GM23248 (cell line): Measurements from ENCODE around the gene COL21A1. TPM values are rescaled to one million over a fixed set of nuclear protein-coding genes. Genes with fewer than 3 reads are reported as not detected.

Source experiments
- DNase-seq: peaks from one replicate; pipeline ENCODE4 v3.0.0-alpha.2; 2015
- H2AFZ ChIP-seq: fragments of 200-600 bp; sonication (generic); 2 replicates; pipeline ENCODE4 v1.6.1; 2016; ENCODE audit warnings: antibody characterized with exemption
- H3F3A ChIP-seq: fragments of 200-600 bp; sonication (generic); 2 replicates; pipeline ENCODE4 v1.6.1; 2016; ENCODE audit warnings: mild to moderate bottlenecking, antibody characterized with exemption, mixed run types; ENCODE audit not compliant: insufficient read depth
- H3K27ac ChIP-seq: fragments of 200-600 bp; sonication (generic); 2 replicates; pipeline ENCODE4 v1.5.1; 2016; ENCODE audit warnings: mild to moderate bottlenecking
- H3K27me3 ChIP-seq: fragments of 200-600 bp; sonication (generic); replicated peaks from 2 replicates; pipeline ENCODE4 v1.6.1; 2016; ENCODE audit warnings: mild to moderate bottlenecking; ENCODE audit not compliant: insufficient read depth
- H3K36me3 ChIP-seq: fragments of 200-600 bp; sonication (generic); 2 replicates; pipeline ENCODE4 v1.6.1; 2016; ENCODE audit warnings: low read depth, mild to moderate bottlenecking
- H3K4me1 ChIP-seq: fragments of 200-600 bp; sonication (generic); 2 replicates; pipeline ENCODE4 v1.6.1; 2016; ENCODE audit warnings: mild to moderate bottlenecking; ENCODE audit not compliant: insufficient read depth
- H3K4me2 ChIP-seq: fragments of 200-600 bp; sonication (generic); one replicate; pipeline ENCODE4 v1.6.1; 2016; ENCODE audit warnings: mild to moderate bottlenecking; ENCODE audit not compliant: unreplicated experiment
- H3K4me3 ChIP-seq: fragments of 200-600 bp; sonication (generic); 2 replicates; pipeline ENCODE4 v1.5.1; 2016; ENCODE audit warnings: mild to moderate bottlenecking
- H3K79me2 ChIP-seq: fragments of 200-600 bp; sonication (generic); 2 replicates; pipeline ENCODE4 v1.6.1; 2016; ENCODE audit warnings: mild to moderate bottlenecking; ENCODE audit not compliant: insufficient read depth
- H3K9ac ChIP-seq: fragments of 200-600 bp; sonication (generic); 2 replicates; pipeline ENCODE4 v1.6.1; 2016; ENCODE audit warnings: mild to moderate bottlenecking
- H3K9me2 ChIP-seq: fragments of 200-600 bp; sonication (generic); 2 replicates; pipeline ENCODE4 v1.6.1; 2016; ENCODE audit warnings: mixed run types, mild to moderate bottlenecking, moderate library complexity; ENCODE audit not compliant: insufficient read depth
- H3K9me3 ChIP-seq: fragments of 200-600 bp; sonication (generic); one replicate; pipeline ENCODE4 v1.6.1; 2017; ENCODE audit warnings: low read depth
- H4K20me1 ChIP-seq: fragments of 200-600 bp; sonication (generic); 2 replicates; pipeline ENCODE4 v1.6.0; 2016; ENCODE audit not compliant: insufficient read depth
- EZH2 ChIP-seq: fragments of 200-600 bp; sonication (generic); IDR thresholded peaks from 2 replicates; pipeline ENCODE4 v1.6.1; 2018; ENCODE audit warnings: antibody characterized with exemption, mild to moderate bottlenecking; ENCODE audit not compliant: insufficient read depth, poor library complexity, severe bottlenecking
- EZH2phosphoT487 ChIP-seq: fragments of 200-600 bp; sonication (generic); IDR thresholded peaks from 2 replicates; pipeline ENCODE4 v1.6.1; 2018; ENCODE audit warnings: antibody characterized with exemption, moderate library complexity, mild to moderate bottlenecking, low read depth; ENCODE audit not compliant: insufficient read depth
- WGBS, 2 experiments: methylation state at CpG; one replicate each; pipeline ENCODE4 v1.1.6; 2015 to 2017; ENCODE audit warnings: low lambda C conversion rate in 2 of 2, low coverage in 1 of 2; ENCODE audit errors: missing lambda C conversion rate in 2 of 2; 5-methylcytosine and 5-hydroxymethylcytosine counted together
- in situ Hi-C: fragments of 300-500 bp; cut with MboI; formaldehyde crosslinking; loops from 2 replicates; pipeline ENCODE4 v1.15.0; 2020
- polyA plus RNA-seq: library from polyadenylated mRNA; unstranded; fragments of >200 nt; fragmentation: Nextera tagmentation; extraction: Ambion mirVana; gene quantifications from 2 replicates; pipeline ENCODE4 v1.2.1, GENCODE V29; 2016
- total RNA-seq: library from RNA; depleted of rRNA; stranded (reverse); fragments of >200 nt; shearing (Covaris generic); gene quantifications from 2 replicates; pipeline ENCODE4 v1.2.3, GENCODE V29; 2014

COL21A1 gene
- total and polyA plus RNA-seq, 2 experiments from 2014 or later: 0.11 TPM; not detected in 1

DNA sequence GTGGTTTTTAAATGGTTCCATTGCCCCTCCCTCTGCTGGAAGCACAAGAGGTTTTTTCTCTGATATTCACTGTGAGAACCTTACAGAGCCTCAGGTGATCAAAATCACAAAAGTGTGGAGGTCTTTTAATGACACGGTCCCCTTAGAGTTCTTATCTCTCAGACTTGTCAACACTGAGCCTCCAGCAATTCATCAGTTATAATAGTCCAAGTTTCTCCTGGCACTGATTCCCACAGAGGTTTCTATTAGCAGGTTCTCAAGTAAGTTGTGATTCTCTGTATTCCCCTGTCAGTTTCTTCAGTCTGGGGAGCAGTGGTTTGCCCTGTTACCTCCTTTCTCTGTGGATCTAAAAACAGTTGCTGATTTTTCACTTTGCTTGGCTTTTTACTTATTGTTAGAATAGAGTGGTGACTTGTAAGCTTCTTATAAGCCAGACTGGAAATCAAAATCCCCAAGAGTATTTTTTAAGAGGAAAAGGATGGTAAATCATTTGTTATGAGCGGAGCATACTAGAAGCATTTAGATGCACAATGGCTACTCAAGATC lies 214.6 kb downstream of the COL21A1 start:
- Histone ChIP-seq H3F3A (no peaks in the 10 kb centered on the region), H2AFZ (no peak overlapping the region), H3K36me3 (no peaks in the 10 kb centered on the region), H3K9ac (no peak overlapping the region), H3K9me2 (no peaks in the 10 kb centered on the region), H4K20me1 (no peaks in the 10 kb centered on the region), H3K79me2 (no peaks in the 10 kb centered on the region), H3K27ac (no peak overlapping the region), H3K4me1 (no peaks in the 10 kb centered on the region), H3K27me3 (no peaks in the 10 kb centered on the region), H3K9me3 (no peaks in the 10 kb centered on the region), H3K4me2 (no peak overlapping the region), H3K4me3 (no peak overlapping the region)
- in situ Hi-C loops: no loop called here
- TF ChIP-seq EZH2 (no peak), EZH2phosphoT487 (no peak)
- DNase-seq: no peak
- 53 to 58% methylated on average over 2 of the region's 2 CpGs for WGBS, 2 experiments

DNA sequence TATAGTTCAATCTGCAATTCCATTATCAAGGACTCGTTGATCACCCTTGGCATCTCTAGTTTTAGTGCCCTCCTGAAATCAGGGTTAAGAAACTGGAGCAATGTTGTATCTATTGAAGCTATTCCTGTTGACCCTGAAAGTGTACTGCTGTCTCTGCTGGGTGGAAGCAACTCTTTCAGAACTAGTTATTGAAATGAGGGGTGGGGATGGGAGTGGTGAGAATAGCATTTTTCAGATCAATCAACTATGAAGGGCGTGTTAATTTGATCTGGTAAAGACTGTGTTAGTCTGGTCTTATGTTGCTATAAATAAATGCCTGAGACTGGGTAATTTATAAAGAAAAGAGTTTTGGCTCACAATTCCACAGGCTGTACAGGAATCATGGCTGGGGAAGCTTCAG lies 219.5 kb downstream of the COL21A1 start:
- no peak overlapping the region for H3K4me3 ChIP-seq
- no peak overlapping the region for H3K4me2 ChIP-seq
- H3K27ac ChIP-seq: no peak overlapping the region
- no peaks in the 10 kb centered on the region for H3K4me1 ChIP-seq
- H3K36me3 ChIP-seq: no peaks in the 10 kb centered on the region
- in situ Hi-C loops: no loop called here
- H3K9me2 ChIP-seq: no peaks in the 10 kb centered on the region
- H3K27me3 ChIP-seq: no peaks in the 10 kb centered on the region
- H3F3A ChIP-seq: peaks cover 8% of the 10 kb centered on the region; the same call in 1 of the 2 replicates
- TF ChIP-seq EZH2phosphoT487 (no peak), EZH2 (no peak)
- H4K20me1 ChIP-seq: no peaks in the 10 kb centered on the region
- no peaks in the 10 kb centered on the region for H3K9me3 ChIP-seq
- DNase-seq: no peak
- no peak overlapping the region for H2AFZ ChIP-seq
- no peak overlapping the region for H3K9ac ChIP-seq
- 77 to 82% methylated on average over 2 of the region's 2 CpGs for WGBS, 2 experiments
- H3K79me2 ChIP-seq: no peaks in the 10 kb centered on the region

DNA sequence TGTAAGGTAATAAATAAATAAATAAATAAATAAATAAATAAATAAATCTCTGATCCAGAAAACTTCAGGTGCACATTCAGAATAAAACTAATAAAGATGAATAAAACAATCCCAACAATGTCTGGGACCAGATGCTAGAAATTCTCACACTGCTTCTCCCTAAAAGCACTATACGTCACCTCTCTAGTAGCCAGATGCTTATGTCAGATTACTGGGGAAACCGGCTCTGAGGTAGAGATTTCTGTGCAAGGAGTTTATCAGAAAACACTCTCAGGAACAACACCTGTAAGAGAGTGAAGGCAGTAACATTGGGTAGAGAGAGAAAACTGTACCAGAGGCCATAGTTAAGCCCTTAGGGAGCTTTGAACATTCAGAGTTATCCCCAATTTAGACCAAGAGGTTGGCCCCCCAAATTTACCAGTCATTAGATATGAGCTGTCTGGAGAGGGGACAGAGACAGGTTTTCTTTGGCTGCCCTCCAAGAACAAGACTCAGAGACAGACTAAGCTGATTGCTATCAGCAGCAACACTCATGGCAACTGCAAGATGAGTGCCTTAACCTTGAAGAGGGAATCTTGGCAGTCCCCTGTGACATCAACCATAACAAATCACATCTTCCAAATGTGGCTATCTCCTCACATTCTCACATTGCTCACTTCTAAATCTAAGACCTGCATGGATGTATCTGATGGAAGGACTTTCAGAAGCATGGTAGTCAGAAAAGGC lies 220.8 kb downstream of the COL21A1 start:
- no peaks in the 10 kb centered on the region for H3K36me3 ChIP-seq
- no peak overlapping the region for H2AFZ ChIP-seq
- H3K9me2 ChIP-seq: no peaks in the 10 kb centered on the region
- DNase-seq: no peak
- H3K79me2 ChIP-seq: no peaks in the 10 kb centered on the region
- H3K9me3 ChIP-seq: no peaks in the 10 kb centered on the region
- H3K4me3 ChIP-seq: no peak overlapping the region
- TF ChIP-seq EZH2phosphoT487: no peak
- TF ChIP-seq EZH2: no peak
- H3F3A ChIP-seq: peaks cover 8% of the 10 kb centered on the region; the same call in 1 of the 2 replicates
- no peak overlapping the region for H3K4me2 ChIP-seq
- H4K20me1 ChIP-seq: no peaks in the 10 kb centered on the region
- 90 to 100% methylated on average over 2 of the region's 2 CpGs for WGBS, 2 experiments
- H3K4me1 ChIP-seq: no peaks in the 10 kb centered on the region
- H3K27ac ChIP-seq: no peak overlapping the region
- no peaks in the 10 kb centered on the region for H3K27me3 ChIP-seq
- no peak overlapping the region for H3K9ac ChIP-seq
- in situ Hi-C loops: no loop called here

DNA sequence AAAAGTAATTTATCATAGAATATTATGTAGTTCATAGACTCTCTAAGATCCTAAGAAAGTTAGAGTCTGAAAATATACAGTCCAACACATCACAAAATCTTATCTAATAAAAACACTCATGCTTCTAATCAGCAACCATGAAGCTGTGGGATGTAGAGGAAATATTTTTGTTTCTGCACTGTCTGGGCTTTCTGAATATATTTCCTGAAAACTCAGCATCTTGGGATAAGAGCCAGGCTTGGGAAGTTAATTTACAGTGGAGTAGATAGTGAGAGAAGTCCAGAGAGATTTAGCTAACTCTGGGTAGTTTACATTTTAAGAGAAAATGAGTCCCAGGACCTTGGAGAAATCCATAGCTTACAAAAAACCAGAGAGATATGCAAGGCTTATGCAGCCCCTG lies 221.6 kb downstream of the COL21A1 start:
- H3K9ac ChIP-seq: no peak overlapping the region
- in situ Hi-C loops: no loop called here

More for the DNA sequence above, 221.6 kb downstream of the COL21A1 start:
- no peaks in the 10 kb centered on the region for H3K9me2 ChIP-seq
- H3F3A ChIP-seq: peaks cover 8% of the 10 kb centered on the region; the same call in 1 of the 2 replicates
- no peaks in the 10 kb centered on the region for H3K36me3 ChIP-seq
- H4K20me1 ChIP-seq: no peaks in the 10 kb centered on the region
- H3K27me3 ChIP-seq: no peaks in the 10 kb centered on the region
- no peak overlapping the region for H3K27ac ChIP-seq
- DNase-seq: no peak
- H3K79me2 ChIP-seq: no peaks in the 10 kb centered on the region
- H2AFZ ChIP-seq: no peak overlapping the region
- H3K4me1 ChIP-seq: no peaks in the 10 kb centered on the region
- H3K4me2 ChIP-seq: no peak overlapping the region
- no peak overlapping the region for H3K4me3 ChIP-seq
- no peak for TF ChIP-seq EZH2
- no peak for TF ChIP-seq EZH2phosphoT487
- H3K9me3 ChIP-seq: no peaks in the 10 kb centered on the region
